Measurements from ENCODE around the gene IQCF2. TPM values are rescaled to one million over a fixed set of nuclear protein-coding genes. Genes with fewer than 3 reads are reported as not detected.

The IQCF2 gene
- total and polyA plus RNA-seq, 2 donors (not counting 1 experiment from before 2014, with no cell fraction given) = not detected

- H3K4me3 ChIP-seq (ENCODE audit: control extremely low read depth in 1 of 5, extremely low read depth in 1 of 5, insufficient read depth in 1 of 5, low read depth in 2 of 5, low read length in 4 of 5) = no peak overlapping the region
- H3K79me2 ChIP-seq (ENCODE audit: control insufficient read depth, insufficient read depth, low read length) = no peaks in the 10 kb centered on the region
- no peak overlapping the region for H3K9ac ChIP-seq (ENCODE audit: low read length)
- H3K27me3 Mint-ChIP-seq = peaks cover 40% of the 10 kb centered on the region
- intact Hi-C loops (cut with micrococcal nuclease) = no loop called here
- H3K9me3 Mint-ChIP-seq (ENCODE audit: insufficient read depth) = no peaks in the 10 kb centered on the region
- TF ChIP-seq, protein P1, sequence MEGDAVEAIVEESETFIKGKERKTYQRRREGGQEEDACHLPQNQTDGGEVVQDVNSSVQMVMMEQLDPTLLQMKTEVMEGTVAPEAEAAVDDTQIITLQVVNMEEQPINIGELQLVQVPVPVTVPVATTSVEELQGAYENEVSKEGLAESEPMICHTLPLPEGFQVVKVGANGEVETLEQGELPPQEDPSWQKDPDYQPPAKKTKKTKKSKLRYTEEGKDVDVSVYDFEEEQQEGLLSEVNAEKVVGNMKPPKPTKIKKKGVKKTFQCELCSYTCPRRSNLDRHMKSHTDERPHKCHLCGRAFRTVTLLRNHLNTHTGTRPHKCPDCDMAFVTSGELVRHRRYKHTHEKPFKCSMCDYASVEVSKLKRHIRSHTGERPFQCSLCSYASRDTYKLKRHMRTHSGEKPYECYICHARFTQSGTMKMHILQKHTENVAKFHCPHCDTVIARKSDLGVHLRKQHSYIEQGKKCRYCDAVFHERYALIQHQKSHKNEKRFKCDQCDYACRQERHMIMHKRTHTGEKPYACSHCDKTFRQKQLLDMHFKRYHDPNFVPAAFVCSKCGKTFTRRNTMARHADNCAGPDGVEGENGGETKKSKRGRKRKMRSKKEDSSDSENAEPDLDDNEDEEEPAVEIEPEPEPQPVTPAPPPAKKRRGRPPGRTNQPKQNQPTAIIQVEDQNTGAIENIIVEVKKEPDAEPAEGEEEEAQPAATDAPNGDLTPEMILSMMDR (IDR thresholded peaks at IDR 0.05) = no peak
- TF ChIP-seq EZH2 (IDR thresholded peaks at IDR 0.05; ENCODE audit: borderline replicate concordance, insufficient read depth, low read depth, low read length, poor library complexity, severe bottlenecking) = no peak
- H3K27ac Mint-ChIP-seq = no peak overlapping the region
- no peaks in the 10 kb centered on the region for H3K36me3 ChIP-seq (replicated peaks in 1 of 2; ENCODE audit: control extremely low read depth in 1 of 2, control insufficient read depth in 1 of 2, extremely low read depth in 1 of 2, insufficient read depth in 2 of 2, low read length in 1 of 2)
- ATAC-seq (ENCODE audit: low read depth) = no peak
- ChIA-PET CTCF (no interaction called here), POLR2A (no interaction called here)
- no peak overlapping the region for H2AFZ ChIP-seq (ENCODE audit: insufficient read depth, low read depth, low read length, poor library complexity, severe bottlenecking)
- H3K27ac ChIP-seq (ENCODE audit: low read length in 2 of 2) = no peak overlapping the region
- H3K4me2 ChIP-seq (replicated peaks; ENCODE audit: low read depth, low read length, poor library complexity, severe bottlenecking) = no peak overlapping the region
- no peaks in the 10 kb centered on the region for H3K4me1 ChIP-seq (ENCODE audit: control insufficient read depth in 2 of 2, insufficient read depth in 2 of 2, low read length in 2 of 2)
- 68% methylated on average over 6 of the region's 6 CpGs for WGBS (ENCODE audit: insufficient coverage)
- H4K20me1 ChIP-seq (ENCODE audit: control insufficient read depth, insufficient read depth, low read length, poor library complexity, severe bottlenecking) = no peaks in the 10 kb centered on the region
- no peaks in the 10 kb centered on the region for H3K9me3 ChIP-seq (ENCODE audit: control extremely low read depth in 1 of 3, control insufficient read depth in 2 of 3, insufficient read depth in 1 of 3, low read length in 2 of 3)
- no peaks in the 10 kb centered on the region for H3K4me1 Mint-ChIP-seq
- no peak overlapping the region for H3K4me3 Mint-ChIP-seq
- H3K27me3 ChIP-seq (replicated peaks in 1 of 4; ENCODE audit: control extremely low read depth in 1 of 4, control insufficient read depth in 3 of 4, insufficient read depth in 4 of 4, low read length in 3 of 4) = peaks cover 0 to 3% (median 0%) of the 10 kb centered on the region in 4 experiments
- no peak for DNase-seq
Observed at GRCh38 chr3:51876186-51876585, 14.8 kb downstream of the IQCF2 start.

- no peaks in the 10 kb centered on the region for H3K9me3 ChIP-seq (ENCODE audit: control extremely low read depth in 1 of 3, control insufficient read depth in 2 of 3, insufficient read depth in 1 of 3, low read length in 2 of 3)
- no peak overlapping the region for H3K27ac Mint-ChIP-seq
- H3K79me2 ChIP-seq (ENCODE audit: control insufficient read depth, insufficient read depth, low read length) = no peaks in the 10 kb centered on the region
- no peaks in the 10 kb centered on the region for H3K27me3 ChIP-seq (replicated peaks in 1 of 4; ENCODE audit: control extremely low read depth in 1 of 4, control insufficient read depth in 3 of 4, insufficient read depth in 4 of 4, low read length in 3 of 4)
- DNase-seq = no peak
- no peak overlapping the region for H2AFZ ChIP-seq (ENCODE audit: insufficient read depth, low read depth, low read length, poor library complexity, severe bottlenecking)
- H3K4me3 Mint-ChIP-seq = no peak overlapping the region
- intact Hi-C loops (cut with micrococcal nuclease) = no loop called here
- no peak overlapping the region for H3K4me3 ChIP-seq (ENCODE audit: control extremely low read depth in 1 of 5, extremely low read depth in 1 of 5, insufficient read depth in 1 of 5, low read depth in 2 of 5, low read length in 4 of 5)
- H3K9ac ChIP-seq (ENCODE audit: low read length) = no peak overlapping the region
- H3K9me3 Mint-ChIP-seq (ENCODE audit: insufficient read depth) = no peaks in the 10 kb centered on the region
- no peak for ATAC-seq (ENCODE audit: low read depth)
- no peaks in the 10 kb centered on the region for H3K4me1 Mint-ChIP-seq
- H3K27me3 Mint-ChIP-seq = peaks cover 51% of the 10 kb centered on the region
- no peaks in the 10 kb centered on the region for H3K36me3 ChIP-seq (replicated peaks in 1 of 2; ENCODE audit: control extremely low read depth in 1 of 2, control insufficient read depth in 1 of 2, extremely low read depth in 1 of 2, insufficient read depth in 2 of 2, low read length in 1 of 2)
- ChIA-PET CTCF (no interaction called here), POLR2A (no interaction called here)
- H3K4me1 ChIP-seq (ENCODE audit: control insufficient read depth in 2 of 2, insufficient read depth in 2 of 2, low read length in 2 of 2) = no peaks in the 10 kb centered on the region
- TF ChIP-seq, protein P1 (IDR thresholded peaks at IDR 0.05) = no peak
- TF ChIP-seq EZH2 (IDR thresholded peaks at IDR 0.05; ENCODE audit: borderline replicate concordance, insufficient read depth, low read depth, low read length, poor library complexity, severe bottlenecking) = no peak
- H3K27ac ChIP-seq (ENCODE audit: low read length in 2 of 2) = no peak overlapping the region
- no CpG with 5 or more reads among the region's 2 CpGs for WGBS (ENCODE audit: insufficient coverage)
- no peak overlapping the region for H3K4me2 ChIP-seq (replicated peaks; ENCODE audit: low read depth, low read length, poor library complexity, severe bottlenecking)
- no peaks in the 10 kb centered on the region for H4K20me1 ChIP-seq (ENCODE audit: control insufficient read depth, insufficient read depth, low read length, poor library complexity, severe bottlenecking)
Observed at GRCh38 chr3:51879937-51880336, 18.5 kb downstream of the IQCF2 start.
